SHP77 (cell line): ENCODE results near the gene RAB3IL1.

Experiments used
- DNase-seq, 2 experiments: peaks; one replicate each; lab custom pipeline; 2025; lab: John Stamatoyannopoulos, UW

The RAB3IL1 gene

DNA sequence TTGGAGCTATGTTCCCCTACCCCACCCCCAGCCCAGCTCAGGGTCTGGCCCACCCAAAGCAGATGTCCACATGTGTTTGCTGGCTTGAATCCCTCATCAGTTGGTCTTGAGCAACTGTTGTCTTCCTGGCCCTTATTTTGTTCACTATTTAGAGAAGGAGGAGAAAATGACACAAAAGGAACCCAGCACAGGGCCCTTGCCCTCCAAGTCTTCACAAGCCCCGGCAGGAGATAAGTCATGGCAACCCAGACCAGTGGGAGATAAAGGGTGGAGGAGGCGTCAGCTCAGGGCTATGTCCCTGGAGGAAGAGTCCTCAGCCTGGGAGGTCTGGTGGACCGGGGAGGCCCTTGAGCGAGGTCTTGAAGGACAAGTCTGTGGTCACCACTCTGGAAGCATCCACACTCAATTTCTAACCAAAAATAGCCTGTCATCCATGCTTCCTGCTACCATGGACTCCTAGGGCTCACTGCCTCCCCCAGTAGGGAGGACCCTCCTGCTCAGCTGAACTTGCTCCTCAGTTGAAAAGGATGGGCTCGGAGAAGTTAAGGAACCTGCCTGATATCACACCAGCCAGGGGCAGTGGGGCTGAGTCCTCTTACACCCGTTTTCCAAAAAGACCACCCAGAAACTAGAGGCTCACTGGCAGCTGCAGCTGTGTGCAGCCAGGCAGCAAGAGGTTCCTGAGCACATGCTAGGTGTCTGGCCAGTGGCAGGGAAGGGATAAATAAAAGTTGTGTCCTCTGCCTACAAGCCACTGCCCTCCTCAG is 1.8 kb upstream of the RAB3IL1 start:
- no peak for DNase-seq

DNA sequence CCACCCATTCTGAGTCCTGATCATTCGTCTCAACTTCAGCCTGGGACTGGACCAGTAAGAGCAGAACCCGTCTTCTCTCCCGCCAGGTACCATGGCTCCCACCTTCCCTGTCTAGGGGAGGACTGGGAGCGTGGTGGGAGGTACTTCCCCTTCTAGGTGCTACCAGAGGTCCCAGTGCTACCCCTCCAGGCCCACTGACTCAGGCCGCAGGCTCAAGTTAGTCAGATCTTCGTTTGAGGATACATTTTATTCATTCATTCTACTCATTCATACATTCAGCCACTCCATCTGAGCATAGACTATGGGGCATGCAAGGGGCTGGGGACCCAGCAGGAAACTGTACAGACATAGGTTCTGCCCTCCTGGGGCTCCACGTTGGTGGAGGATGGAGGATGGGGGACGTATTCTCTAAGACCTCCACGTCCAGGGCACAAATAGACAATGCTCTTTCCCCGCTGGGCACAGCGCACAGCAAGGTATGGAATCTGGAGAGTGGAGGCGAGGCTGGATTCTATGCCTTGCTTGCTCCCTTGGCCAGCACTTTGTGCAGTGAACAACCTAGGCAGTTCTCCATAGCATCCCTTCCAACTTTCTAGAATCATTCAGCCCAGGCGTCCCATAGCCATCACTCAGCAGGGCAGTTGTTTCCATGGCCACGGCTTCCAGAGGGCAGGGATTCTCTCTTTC is 1.0 kb upstream of the RAB3IL1 start:
- no peak for DNase-seq

DNA sequence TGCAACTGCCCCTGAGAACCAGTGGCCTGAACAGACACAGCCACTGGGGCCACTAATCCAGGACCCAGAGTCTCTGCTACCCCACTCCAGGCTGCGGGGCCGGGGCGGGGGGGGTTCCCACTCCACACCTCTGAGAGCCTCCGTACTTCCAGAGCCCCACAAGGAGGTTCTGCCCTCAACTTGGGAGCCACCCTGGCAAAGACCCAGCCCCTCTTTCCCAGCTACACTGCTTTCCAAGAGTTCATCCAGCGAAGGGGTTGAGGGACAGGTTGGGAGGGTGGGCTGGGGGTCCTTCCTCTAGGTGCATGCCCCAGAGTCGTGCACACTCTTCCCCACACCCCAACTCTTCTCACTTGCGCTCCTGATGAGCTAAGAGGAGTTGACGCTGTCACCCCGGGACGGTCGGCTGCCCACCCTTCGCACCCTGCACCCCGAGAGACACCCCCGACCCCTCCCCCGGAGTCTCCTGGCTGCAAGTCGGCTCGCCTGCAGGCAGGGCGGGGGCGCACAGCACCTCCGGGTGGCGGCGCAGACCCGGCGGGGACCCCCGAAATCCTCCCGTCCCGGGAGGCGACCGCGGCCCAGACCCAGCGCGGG is 531 bp downstream of the RAB3IL1 start:
- DNase-seq: no peak

DNA sequence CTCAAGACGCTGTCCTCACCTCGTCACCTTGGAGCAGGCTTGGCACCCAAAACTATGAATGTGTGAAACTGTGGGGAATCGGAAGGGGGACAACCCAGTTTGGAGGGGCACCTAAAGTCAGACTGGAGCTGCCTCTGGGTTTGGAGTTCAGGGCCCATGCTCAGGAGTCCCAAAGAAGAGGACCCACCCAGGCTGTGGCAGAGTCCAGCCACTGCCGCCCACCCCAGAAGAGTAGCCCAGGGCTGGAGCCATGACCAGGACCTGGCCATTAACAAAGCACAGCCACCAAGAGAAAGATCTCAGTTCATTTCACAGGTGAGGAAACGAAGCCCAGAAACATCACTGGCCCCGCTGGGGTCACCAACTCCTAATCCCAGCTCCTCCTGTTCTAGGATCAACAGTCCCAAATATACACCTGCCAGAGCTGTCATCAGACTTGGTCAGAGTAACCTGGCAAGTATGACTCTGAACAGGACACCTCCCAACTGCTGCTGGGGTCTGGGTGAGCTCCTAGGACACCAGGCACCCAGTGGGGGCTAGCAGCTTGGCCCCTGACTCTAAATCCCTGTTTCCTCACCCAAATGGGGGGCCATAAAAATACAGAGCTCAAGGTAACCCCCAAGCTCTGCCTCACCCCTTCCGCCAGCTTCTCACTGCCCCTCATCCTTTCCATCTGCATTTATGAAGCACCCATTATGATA is 2.7 kb downstream of the RAB3IL1 start:
- no peak for DNase-seq

DNA sequence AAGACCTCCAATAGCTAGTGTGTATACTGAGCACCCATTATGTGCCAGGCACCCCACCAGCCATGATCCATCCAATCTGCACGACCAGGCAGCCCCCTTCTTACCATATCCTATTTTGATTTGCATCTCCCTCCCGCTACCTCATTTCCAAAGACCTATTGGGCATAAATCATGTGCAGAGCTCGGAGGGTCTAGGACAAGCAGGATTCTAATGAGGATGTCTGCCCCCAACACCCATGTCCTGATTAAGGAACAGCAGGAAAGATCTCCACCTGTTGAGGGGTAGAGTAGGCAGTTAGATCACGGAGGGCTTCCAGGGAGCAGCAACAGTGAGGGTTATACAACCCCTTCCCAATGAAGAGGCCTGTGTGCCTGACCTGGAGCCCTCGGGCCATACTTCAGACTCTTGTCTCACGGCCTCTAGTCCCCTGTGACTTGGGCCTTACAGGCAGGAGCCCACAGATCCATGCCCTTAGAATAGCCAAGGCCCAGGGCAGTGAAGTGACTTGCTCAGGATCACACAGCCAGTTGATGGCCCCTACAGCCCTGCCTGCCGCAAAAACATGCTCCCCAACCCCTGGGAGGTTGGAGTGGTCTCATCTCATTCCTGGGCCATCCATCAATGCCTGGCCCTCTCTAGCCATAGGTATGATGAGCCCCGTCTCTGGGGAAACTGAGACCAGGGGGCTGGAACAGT is 3.5 kb downstream of the RAB3IL1 start:
- no peak for DNase-seq

DNA sequence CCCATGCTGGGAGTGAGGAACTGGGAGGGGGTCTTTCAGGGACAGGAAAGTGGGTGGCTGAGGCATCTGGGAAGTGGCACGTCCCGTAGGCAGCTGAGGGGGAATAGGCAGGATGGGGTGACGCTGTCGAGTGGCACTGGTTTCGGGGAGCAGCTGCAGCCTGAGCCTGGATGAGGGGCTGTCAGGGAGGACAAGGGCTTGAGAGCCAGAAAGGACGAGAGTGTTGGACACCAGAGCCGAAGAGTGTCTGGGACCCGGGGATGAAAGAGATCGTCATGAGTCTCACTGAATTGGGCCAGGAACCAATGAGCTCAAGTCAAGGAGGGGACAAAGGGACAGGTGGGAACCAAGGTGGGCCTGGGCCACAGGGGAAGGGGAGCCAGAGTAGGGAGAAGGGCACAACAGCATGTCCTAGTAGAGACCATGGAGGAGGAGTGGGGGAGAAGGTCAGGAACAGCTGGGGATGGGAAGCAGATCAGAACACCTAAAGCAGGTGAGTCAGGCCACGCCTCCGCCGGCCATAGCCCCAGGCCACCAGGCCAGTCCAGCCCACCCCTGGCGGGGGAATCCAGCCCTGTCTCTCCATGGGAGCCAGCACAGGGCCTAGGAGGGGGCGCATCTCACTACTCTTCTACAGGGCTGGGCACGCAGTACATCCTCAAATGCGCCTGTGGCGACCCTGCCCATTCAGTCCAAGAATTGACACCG is 4.2 kb downstream of the RAB3IL1 start:
- no peak for DNase-seq

DNA sequence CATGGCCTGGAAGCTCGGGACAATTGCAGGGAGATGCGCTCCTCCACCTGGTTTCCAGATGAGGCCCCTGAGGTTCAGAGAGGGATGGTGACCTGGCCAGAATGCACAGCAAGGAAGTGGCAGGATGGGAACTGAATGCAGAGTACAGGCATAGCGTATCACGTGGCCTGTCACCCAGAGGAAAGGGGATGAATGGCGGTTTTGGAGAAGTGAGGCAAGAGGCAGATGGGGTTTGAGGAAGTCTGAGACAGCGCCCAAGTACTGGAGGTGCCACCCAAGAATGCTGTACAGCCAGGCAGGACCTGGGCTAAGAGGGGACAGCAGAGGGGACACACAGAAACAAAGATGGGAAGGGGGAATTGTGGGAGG is 4.9 kb downstream of the RAB3IL1 start:
- DNase-seq: no peak

DNA sequence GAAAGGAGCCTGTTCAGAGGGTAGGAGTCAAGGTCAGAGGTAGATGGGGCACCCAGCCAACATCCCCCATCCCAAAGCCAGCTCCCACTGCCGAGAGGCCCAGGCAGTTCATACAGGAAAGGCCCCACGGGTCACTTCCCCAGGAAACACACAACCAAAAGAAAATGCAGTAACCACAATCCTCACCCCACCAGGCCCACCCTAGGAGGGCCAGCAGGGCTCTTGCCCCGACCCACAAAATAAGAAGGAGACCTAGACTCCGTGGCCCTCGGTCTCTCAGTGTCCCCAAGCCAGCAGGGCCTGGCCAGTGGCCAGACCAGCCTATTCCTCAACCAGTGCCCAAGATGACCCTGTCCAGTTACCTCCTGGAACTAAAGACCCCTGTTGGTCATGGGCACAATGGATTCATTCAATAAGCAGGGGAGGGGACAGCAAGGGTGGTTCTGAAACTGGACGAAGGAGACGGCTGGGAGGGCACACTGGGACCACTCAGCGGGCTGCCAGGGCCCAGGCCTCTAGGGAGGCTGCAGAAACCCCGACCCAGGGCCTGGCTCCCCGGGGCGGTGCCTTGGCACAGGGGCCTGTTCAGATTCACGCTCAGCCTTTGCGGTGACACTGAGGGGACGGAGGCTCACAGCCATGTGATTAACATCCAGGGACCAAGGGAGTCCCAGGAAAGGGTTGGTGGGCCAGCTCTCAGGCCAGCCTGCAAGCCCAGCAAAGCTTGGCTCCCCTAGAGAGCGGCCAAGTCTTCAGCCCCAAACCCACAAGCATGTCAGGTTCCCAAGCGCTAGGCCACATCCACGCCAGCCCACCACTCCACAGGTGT is 5.5 kb downstream of the RAB3IL1 start:
- no peak for DNase-seq

DNA sequence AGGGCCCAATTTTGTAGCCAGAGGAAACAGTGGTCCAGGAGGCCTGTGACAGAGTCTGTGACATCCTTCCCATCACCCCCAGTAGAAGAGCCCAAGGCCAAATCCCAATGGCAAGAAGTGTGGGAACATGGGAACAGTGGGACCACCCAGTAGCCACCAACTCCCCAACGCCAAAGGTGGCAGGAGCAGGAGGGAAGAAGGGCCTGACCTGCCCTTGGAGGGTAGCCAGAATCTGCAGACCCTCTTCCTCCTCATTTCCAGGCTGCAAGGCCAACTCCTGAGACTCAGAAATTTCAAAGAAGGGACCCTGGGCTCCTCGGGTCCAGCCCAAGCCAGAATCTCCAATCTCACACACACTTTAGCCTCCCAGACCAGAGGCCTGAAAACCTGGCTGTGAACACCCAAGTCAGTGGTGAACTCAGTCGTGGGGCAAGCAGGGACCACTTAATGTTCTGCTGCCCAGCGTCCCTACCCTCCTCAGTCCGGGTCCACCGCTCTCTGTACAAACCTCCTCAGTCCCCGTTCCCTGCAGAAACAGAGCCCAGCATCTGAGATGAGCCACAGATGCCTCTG is 6.2 kb downstream of the RAB3IL1 start:
- no peak for DNase-seq

DNA sequence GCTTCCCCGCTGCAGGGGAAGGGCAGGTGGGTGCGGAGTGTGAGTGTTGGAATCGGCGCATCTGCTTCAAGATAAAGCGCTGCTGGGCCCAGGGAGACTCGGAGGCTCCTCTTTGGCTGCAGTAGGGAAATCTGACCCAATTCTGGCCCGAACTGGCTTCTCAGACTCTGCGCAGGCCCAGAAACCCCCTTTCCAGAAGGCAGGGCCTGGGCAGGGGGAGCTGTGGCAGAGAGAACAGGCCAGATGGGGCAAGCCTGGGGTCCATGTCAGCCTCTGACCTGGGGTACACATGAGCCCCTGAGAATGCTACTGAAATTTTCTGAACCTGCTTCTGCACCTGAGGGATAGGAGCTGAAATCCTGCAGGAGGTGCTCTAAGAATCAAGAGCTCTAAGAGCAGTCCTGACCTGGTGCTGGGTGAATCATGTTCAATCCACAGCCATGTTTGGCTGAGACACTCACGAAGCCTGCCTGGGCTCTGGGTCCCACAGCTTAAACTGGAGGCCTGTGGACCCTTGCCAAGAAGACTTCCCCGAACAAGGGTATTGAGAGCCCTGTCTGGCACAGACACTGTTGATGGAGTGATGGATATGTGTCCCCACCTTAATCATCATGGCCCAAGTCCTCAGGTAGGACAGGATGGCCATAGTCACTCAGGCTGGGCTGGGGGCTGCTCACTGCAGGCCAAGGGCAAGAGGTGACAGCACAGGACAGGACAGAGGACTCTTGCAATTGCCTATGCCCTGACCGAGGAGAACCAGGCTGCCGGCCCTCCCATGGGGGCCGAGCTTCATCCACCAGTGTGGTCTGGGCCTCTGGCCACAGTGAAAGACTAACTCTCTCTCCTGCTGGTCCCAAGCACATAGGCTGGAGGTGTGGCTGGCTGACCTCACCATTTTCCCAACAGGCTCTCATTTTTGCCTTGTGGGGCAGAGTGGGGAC is 6.9 kb downstream of the RAB3IL1 start:
- DNase-seq: no peak

DNA sequence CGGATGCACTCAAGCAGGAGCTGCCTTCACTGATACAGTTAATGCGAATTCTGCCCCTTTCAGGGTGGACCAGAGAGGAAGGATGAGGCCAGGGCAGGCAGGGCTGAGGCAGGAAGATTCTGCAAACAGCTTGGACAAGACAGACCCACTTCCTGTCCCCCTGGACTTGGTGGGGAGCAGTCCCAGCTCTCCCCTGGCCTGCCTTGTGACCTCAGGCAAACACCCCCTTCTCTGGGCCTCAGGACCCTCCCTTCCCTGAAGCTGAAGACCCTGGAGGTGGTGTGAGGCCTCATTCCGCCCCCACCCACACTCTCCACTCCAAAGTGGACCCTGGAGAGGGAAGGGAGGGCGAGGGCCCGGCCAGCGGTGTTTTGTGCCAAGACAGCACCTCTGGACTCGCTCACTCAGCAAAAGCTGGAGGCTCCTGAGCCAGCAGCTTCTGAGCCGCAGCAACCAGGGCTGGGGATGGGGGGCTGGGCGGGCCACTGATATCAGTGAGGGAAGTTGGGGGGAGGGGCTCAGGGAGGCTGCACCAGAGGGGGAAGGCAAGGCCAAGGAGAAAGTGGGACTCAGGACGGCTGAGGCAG is 8.5 kb downstream of the RAB3IL1 start:
- DNase-seq: no peak

DNA sequence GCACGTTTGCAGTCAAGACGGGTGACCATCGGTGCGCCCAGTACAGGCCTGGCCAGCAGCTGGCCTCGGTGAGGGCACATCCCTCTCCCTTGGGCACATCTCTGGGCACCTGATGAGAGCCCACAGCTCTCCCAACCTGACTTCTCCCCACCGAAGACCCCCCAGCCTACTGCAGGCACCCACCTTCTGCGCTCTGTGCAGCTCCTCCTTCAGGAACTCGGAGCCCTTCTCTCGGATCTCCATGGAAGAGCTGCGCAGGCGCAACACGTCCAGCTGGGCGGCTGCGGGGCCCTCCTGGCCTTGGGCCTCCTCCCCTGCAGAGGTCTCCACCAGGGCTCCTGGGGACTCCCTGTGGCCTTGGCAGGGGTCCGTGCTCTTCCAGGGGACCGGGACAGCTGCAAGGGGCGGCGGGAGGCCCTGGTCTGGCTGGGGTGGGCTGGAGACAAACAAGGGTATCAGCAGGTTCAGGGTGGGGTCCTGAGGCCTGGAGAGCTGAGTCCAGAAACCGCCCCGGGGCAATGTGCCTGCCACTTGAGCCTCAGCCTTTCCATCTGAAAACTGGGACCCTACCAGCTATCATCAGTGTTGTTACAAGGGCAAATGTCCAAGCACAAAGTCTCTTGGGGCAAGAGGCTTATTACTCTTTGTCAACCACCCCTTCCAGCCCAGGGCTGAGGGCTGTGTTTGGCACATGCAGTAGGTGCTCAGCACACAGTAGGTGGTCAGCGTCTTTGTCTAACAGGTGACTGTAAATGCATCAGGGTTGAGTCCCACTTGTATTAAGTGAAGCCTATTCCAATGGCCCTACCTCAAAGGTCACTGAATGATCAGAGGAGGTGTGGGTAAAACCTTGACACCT is 9.3 kb downstream of the RAB3IL1 start:
- no peak for DNase-seq

DNA sequence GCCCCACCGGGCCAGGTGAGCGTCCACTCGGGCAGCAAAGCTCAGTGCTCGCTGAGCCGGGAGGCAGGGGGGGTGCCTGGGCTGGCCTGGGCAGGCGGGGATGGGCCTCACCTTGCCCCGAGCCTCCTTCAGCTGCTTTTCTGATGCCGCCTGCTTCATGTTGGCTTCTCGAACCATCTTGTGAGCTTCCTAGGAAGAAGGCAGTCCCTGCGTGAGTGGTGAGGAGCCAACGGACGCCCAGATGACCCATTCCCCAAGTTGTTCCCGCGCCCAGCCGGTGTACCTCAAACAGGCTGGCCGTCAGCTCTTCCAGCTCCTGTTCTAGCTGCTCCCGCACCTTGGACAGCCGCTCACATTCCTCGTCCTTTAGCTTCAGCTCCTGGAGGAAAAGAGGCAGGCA is 10.1 kb downstream of the RAB3IL1 start:
- no peak for DNase-seq

DNA sequence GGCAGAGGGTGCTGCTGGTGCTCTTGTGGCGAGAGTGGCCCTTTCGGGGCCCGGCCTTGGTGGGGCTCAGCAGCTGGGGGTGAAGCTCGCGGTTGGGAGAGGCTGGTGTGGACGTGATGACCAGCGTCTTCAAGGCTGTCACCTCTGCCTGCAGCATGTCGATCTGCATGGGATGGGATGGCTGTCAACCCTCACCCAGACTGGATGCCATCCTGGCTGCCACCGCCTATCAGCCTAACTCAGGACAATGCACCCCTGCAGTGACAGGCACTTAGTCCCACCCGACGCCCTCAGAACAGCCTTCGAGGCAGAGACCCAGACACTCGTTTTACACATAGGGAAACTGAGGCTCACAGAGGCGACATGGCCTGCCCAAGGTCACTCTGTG is 10.8 kb downstream of the RAB3IL1 start:
- no peak for DNase-seq

DNA sequence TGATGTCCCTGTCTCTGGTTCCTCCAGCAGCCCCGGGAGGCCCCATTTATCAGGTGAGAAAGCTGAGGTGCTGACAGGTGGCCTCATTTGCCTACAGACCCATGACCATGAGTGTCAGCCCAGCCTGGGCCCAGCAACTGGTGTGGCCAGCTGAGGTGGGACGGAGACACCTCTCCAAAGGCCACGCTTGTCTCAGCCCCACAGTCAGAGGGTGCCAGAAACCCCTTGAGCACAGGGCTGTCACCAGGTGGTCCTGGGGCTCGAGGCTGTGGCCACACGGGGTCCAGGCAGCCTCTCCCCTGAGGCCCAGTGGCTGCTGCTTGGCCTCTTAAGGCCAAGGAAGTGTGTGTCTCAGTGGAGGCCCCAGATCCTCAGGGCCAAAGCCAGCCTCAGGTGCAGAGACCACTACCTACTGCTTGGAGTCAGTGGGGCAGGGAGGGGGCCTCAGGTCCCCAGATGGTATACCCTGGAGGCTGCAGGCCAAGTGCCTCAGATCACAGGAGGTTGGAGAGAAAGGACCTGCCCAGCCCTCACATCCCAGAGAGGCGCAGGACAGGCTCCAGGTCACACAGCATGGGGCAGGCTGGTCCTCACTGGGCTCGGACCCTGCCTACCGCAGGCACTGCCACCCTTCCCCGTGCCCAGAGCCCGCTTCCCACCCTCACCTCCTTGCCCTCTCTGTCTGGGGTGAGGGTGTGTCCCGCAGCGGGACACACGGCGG is 11.4 kb downstream of the RAB3IL1 start:
- DNase-seq: no peak

DNA sequence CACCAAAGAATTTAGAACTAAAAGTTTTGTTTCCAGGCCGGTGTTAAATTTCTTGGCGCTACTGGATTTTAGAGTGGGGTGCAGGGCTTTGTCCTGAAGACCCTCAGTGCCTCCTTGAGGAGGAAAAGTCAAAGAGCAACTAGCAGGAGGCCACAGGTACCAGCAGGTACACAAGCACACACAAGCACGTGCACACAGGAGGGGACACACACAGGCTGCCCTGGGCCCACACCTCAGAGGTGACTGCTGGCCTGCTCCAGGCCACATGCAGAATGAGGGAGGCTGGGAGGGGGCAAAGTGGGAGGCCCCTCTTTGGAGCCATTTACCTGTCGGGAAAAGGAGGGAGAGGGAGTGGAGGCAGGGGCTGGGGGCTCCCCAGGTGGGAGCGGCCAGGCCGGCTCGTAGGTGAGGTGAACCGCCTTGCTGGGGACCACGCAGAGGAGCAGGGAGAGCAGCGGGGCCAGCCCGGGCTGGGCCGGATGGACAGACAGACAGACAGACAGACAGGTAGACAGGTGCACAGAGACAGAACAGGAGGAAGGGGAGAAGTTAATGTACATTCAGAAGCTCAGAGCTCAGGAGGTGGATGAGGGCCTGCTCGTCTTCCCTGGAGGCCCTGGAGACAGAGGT is 12.2 kb downstream of the RAB3IL1 start:
- no peak for DNase-seq
